IPS-15b (cell line): Measurements from ENCODE around the gene COX5B.
"Not testable (repeated sequence)": the region's sequence is repeated elsewhere in the genome, so short reads cannot be mapped to it uniquely, and the experiment has no call there.

Experiments
- H3K27me3 ChIP-seq: one replicate; pipeline ENCODE4 v1.6.1; 2013; ENCODE audit warnings: low read length; ENCODE audit not compliant: control insufficient read depth, insufficient read depth
- H3K36me3 ChIP-seq: one replicate; pipeline ENCODE4 v1.6.1; 2013; ENCODE audit warnings: low read length; ENCODE audit not compliant: control insufficient read depth, insufficient read depth
- H3K4me1 ChIP-seq: one replicate; pipeline ENCODE4 v1.6.1; 2013; ENCODE audit warnings: mild to moderate bottlenecking, low read length; ENCODE audit not compliant: control insufficient read depth, insufficient read depth
- H3K4me3 ChIP-seq: one replicate; pipeline ENCODE4 v1.5.1; 2013; ENCODE audit warnings: low read depth, low read length
- H3K9ac ChIP-seq: one replicate; pipeline ENCODE4 v1.6.1; 2013; ENCODE audit warnings: low read depth, mild to moderate bottlenecking, low read length
- H3K9me3 ChIP-seq: one replicate; pipeline ENCODE4 v1.6.1; 2013; ENCODE audit warnings: mild to moderate bottlenecking, low read length; ENCODE audit not compliant: control insufficient read depth, insufficient read depth

The COX5B gene

GRCh38 chr2:97663962-97664635, 18.2 kb downstream of the COX5B start, which contains the start of gene ACTR1B:
TSS of gene ACTR1B (minus strand) at chr2:97664044. CDS start at chr2:97663890, 154 bp downstream.
- peaks cover 4% of the 10 kb centered on the region for H3K36me3 ChIP-seq
- H3K9ac ChIP-seq: peak within 1 kb of the TSS; percentile 97
- H3K4me3 ChIP-seq: peak within 1 kb of the TSS; percentile 77
- no peaks in the 10 kb centered on the region for H3K27me3 ChIP-seq
- H3K9me3 ChIP-seq: no peaks in the 10 kb centered on the region
- H3K4me1 ChIP-seq: peaks cover 5% of the 10 kb centered on the region

DNA sequence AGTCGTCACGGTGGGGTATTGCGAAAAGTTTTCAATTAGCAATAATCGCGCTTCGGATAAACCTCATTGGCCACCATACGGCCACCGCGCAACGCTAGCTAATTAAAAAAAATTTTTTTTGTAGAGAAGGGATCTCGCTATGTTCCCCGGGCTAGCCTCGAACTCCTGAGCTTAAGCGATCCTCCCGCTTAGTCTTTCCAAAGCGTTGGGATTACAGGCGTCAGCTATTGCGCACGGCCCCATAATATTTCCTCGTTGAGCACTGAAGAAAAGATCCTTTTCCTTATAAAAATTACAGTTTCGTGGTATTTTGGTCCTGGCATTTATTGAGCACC, 18.7 kb downstream of the COX5B start:
- H3K36me3 ChIP-seq: peaks cover 2% of the 10 kb centered on the region
- H3K4me3 ChIP-seq: peak overlapping the region; percentile 75

DNA sequence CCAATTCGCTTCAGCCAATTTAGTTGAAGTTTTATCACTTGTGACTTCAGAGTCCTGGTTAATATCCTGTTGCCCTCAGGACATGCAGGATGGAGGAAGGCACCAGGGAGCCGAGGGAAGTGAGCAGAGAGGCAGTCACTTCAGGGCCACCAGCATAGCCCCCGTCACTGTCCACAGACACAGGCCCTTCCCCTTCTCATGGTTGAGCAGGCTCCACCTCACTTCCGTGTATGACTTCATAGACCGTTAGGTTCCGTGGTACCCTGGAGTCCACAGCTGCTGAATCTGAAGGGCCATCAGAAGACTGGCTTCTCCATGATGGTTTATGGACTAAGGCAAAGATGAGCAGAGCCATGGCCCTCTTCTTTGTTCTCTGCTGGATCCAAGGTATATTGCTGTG, 23.6 kb downstream of the COX5B start, which contains the start of gene C2orf92:
Gene C2orf92, plus strand, starts transcription at position 266 of the 400 bp plus-strand sequence. Its CDS starts 76 bp downstream, at position 342.
- no peaks in the 10 kb centered on the region for H3K36me3 ChIP-seq
- H3K9me3 ChIP-seq: no peaks in the 10 kb centered on the region
- H3K4me3 ChIP-seq: no peak within 1 kb of the TSS
- H3K9ac ChIP-seq: no peak within 1 kb of the TSS
- H3K27me3 ChIP-seq: no peaks in the 10 kb centered on the region
- no peaks in the 10 kb centered on the region for H3K4me1 ChIP-seq

More for the DNA sequence above, 18.7 kb downstream of the COX5B start:
- Histone ChIP-seq H3K9ac (peak overlapping the region; percentile 97), H3K4me1 (peaks cover 5% of the 10 kb centered on the region), H3K27me3 (no peaks in the 10 kb centered on the region), H3K9me3 (no peaks in the 10 kb centered on the region)

- H3K4me1 ChIP-seq: peaks cover 2% of the 10 kb centered on the region
Measured at GRCh38 chr2:97670471-97670870, 24.6 kb downstream of the COX5B start.

DNA sequence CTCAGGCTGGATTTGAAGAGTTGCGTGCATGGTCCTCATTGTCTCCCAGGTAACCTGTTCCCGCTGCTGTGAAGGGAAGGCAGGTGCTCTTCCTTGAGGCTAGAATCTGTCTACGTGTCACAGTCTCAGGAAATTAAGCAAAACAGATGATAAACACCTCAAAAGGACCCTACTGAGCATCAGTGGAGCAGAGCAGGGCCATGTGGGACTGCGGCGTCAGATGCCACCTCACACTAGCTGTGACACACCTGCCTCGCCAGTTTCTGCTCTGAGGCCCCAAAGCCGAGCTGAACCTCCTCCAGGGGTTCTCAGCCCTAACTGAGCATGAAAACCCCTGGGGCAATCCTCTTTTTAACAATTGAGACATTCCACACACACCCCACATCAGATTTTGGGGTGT, 25.7 kb downstream of the COX5B start:
- Histone ChIP-seq H3K9me3 (no peaks in the 10 kb centered on the region), H3K4me3 (no peak overlapping the region), H3K4me1 (peaks cover 6% of the 10 kb centered on the region), H3K27me3 (no peaks in the 10 kb centered on the region), H3K9ac (no peak overlapping the region), H3K36me3 (no peaks in the 10 kb centered on the region)

More at GRCh38 chr2:97670471-97670870, 24.6 kb downstream of the COX5B start:
- Histone ChIP-seq H3K9me3 (no peaks in the 10 kb centered on the region), H3K36me3 (no peaks in the 10 kb centered on the region), H3K27me3 (no peaks in the 10 kb centered on the region), H3K4me3 (no peak overlapping the region), H3K9ac (no peak overlapping the region)

GRCh38 chr2:97672606-97673140, 26.8 kb downstream of the COX5B start:
- not testable (repeated sequence) for H3K27me3 ChIP-seq, H3K4me1 ChIP-seq, H3K36me3 ChIP-seq, H3K9ac ChIP-seq, H3K4me3 ChIP-seq, H3K9me3 ChIP-seq

DNA sequence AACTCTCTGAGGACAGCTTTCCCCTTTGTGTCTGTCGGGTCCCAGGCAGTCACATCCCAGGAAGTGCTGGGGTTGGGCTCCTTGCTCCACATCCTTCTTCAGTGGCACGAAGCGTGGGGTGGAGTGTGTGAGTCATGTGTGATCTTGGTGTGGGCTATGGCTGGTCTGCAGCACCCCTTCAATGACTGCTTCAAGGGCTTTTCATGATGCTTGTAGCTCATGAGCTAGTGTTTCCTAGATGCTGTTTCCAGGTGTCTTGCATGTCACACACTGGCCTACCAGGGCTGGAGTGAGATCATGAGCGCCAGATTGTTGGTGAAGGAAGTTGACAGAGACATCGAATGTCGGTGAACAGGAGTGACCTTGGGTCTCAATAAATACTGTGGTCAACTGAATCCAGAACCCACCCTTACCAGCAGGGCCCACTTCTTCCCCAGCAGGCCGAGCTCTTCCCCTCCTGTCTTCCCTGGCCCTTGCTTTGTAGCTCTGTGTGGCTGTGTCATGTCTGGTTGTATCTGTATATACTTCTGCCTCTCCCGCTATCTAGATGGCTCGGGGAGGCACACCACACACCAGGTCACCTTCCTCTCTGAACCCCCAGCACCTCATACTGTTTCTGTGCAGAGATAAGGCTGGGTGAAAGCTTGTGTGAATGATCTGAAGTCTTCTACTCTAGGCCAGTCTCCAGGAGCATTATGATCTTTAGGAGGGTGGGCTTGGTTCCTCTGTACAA, 27.5 kb downstream of the COX5B start:
- Histone ChIP-seq H3K27me3 (no peaks in the 10 kb centered on the region), H3K36me3 (no peaks in the 10 kb centered on the region), H3K4me1 (peaks cover 6% of the 10 kb centered on the region), H3K9ac (no peak overlapping the region), H3K4me3 (no peak overlapping the region), H3K9me3 (no peaks in the 10 kb centered on the region)

DNA sequence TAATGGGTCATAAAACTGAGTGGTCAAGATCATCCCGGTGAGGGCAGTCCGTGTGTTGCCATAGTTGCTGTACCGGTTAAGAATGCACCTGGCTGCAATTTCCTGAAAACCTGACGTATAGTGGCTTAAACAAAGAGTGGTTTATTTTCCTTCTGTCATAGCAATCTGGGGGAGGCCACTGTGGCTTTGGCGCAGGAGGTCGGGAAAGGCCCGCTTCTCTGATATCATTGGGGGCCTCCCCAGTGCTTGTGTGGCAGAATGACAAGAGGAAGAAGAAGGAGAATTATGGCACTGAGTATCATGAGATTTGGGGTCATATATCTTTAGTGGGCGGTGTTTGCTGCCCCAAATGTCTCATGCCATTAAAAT, 28.0 kb downstream of the COX5B start:
- Histone ChIP-seq H3K4me1 (peaks cover 6% of the 10 kb centered on the region), H3K36me3 (no peaks in the 10 kb centered on the region), H3K27me3 (no peaks in the 10 kb centered on the region), H3K9ac (no peak overlapping the region), H3K4me3 (no peak overlapping the region), H3K9me3 (no peaks in the 10 kb centered on the region)

- no peaks in the 10 kb centered on the region for H3K9me3 ChIP-seq
- H3K4me3 ChIP-seq: no peak overlapping the region
Measured at GRCh38 chr2:97675430-97676113, 29.7 kb downstream of the COX5B start.

GRCh38 chr2:97676620-97677019, 30.8 kb downstream of the COX5B start:
- H3K4me3 ChIP-seq: no peak overlapping the region
- no peaks in the 10 kb centered on the region for H3K9me3 ChIP-seq
- H3K4me1 ChIP-seq: peaks cover 6% of the 10 kb centered on the region
- no peaks in the 10 kb centered on the region for H3K27me3 ChIP-seq
- no peak overlapping the region for H3K9ac ChIP-seq
- H3K36me3 ChIP-seq: no peaks in the 10 kb centered on the region

More at GRCh38 chr2:97675430-97676113, 29.7 kb downstream of the COX5B start:
- Histone ChIP-seq H3K9ac (peak overlapping the region; percentile 12), H3K4me1 (peaks cover 6% of the 10 kb centered on the region), H3K36me3 (no peaks in the 10 kb centered on the region), H3K27me3 (no peaks in the 10 kb centered on the region)

DNA sequence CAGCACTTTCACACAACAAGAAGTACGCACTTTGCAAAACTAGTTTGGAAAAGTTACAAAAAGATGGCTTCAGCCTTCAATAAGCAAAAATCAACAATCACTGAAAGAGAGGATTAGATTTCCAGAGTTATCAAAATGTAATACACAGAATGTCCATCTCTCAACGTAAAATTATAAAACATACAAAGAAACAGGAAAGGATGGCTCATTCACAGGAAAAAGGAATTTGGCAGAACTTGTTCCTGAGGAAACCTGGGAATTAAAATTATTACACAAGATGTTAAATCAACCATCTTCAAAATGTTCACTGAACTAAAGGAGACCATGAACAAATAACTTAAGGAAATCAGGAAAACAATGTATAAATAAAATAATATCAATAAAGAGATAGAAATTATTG, 31.6 kb downstream of the COX5B start:
- no peaks in the 10 kb centered on the region for H3K27me3 ChIP-seq
- no peaks in the 10 kb centered on the region for H3K9me3 ChIP-seq
- no peak overlapping the region for H3K9ac ChIP-seq
- H3K4me1 ChIP-seq: peaks cover 6% of the 10 kb centered on the region
- no peaks in the 10 kb centered on the region for H3K36me3 ChIP-seq
- no peak overlapping the region for H3K4me3 ChIP-seq
